CD14-positive monocyte (primary cell): Measurements from ENCODE around the gene ANTKMT. TPM values are rescaled to one million over a fixed set of nuclear protein-coding genes. Genes with fewer than 3 reads are reported as not detected.

ENCODE experiments used
- DNase-seq, 3 donors: peaks; one replicate each; pipeline ENCODE4 v3.0.0-alpha.2; 2011 to 2022
- H2AFZ ChIP-seq: 2 replicates; pipeline ENCODE4 v1.6.0; 2012; ENCODE audit warnings: mild to moderate bottlenecking, low read depth, low read length, inconsistent platforms; ENCODE audit not compliant: insufficient read depth, poor library complexity, severe bottlenecking
- H3K27ac ChIP-seq, 2 donors: 1 replicate in 1 of 2; 2 replicates in 1 of 2; pipeline ENCODE4 v1.5.1; 2012 to 2013; ENCODE audit warnings: low read length in 2 of 2, control low read depth in 1 of 2, inconsistent platforms in 1 of 2, low read depth in 1 of 2, mild to moderate bottlenecking in 1 of 2
- H3K27me3 ChIP-seq, 2 donors: one replicate each; pipeline versions ENCODE4 v1.6.0 to v1.6.1; 2011 to 2013; ENCODE audit warnings: low read length in 2 of 2; ENCODE audit not compliant: control insufficient read depth in 2 of 2, insufficient read depth in 2 of 2
- H3K36me3 ChIP-seq, 2 donors: replicated peaks in 1 of 2; 1 replicate in 1 of 2; 2 replicates in 1 of 2; pipeline versions ENCODE4 v1.5.1 to v1.6.1; 2012 to 2013; ENCODE audit warnings: low read length in 2 of 2, control low read depth in 1 of 2, inconsistent platforms in 1 of 2, mild to moderate bottlenecking in 1 of 2; ENCODE audit not compliant: insufficient read depth in 2 of 2, control insufficient read depth in 1 of 2
- H3K4me1 ChIP-seq, 2 donors: 1 replicate in 1 of 2; 2 replicates in 1 of 2; pipeline versions ENCODE4 v1.5.1 to v1.6.1; 2012 to 2013; ENCODE audit warnings: low read length in 2 of 2, control low read depth in 1 of 2, inconsistent platforms in 1 of 2, mild to moderate bottlenecking in 1 of 2, moderate library complexity in 1 of 2; ENCODE audit not compliant: insufficient read depth in 2 of 2, control insufficient read depth in 1 of 2
- H3K4me2 ChIP-seq: replicated peaks from 2 replicates; pipeline ENCODE3; 2012; ENCODE audit warnings: low read length, moderate library complexity, mild to moderate bottlenecking; ENCODE audit not compliant: poor library complexity, severe bottlenecking; ENCODE audit errors: extremely low read depth
- H3K4me3 ChIP-seq, 3 experiments: fragments of 200-600 bp in 1 of 3; sonication (generic) in 1 of 3; replicated peaks in 1 of 3; 1 replicate in 2 of 3; 2 replicates in 1 of 3; pipeline ENCODE4 v1.5.1; 2011 to 2013; ENCODE audit warnings: low read length in 3 of 3, mild to moderate bottlenecking in 3 of 3, control low read depth in 2 of 3, low read depth in 2 of 3, inconsistent platforms in 1 of 3, moderate library complexity in 1 of 3
- H3K79me2 ChIP-seq: 2 replicates; pipeline ENCODE4 v1.6.0; 2012; ENCODE audit warnings: mild to moderate bottlenecking, control low read depth, inconsistent platforms, low read length, moderate library complexity; ENCODE audit not compliant: insufficient read depth
- H3K9ac ChIP-seq: 2 replicates; pipeline ENCODE4 v1.6.0; 2017; ENCODE audit warnings: low read length, mild to moderate bottlenecking; ENCODE audit not compliant: insufficient read depth, poor library complexity, severe bottlenecking
- H3K9me3 ChIP-seq, 2 donors: replicated peaks in 1 of 2; 1 replicate in 1 of 2; 2 replicates in 1 of 2; pipeline versions ENCODE4 v1.5.1 to v1.6.1; 2012 to 2013; ENCODE audit warnings: low read length in 2 of 2, control low read depth in 1 of 2; ENCODE audit not compliant: control insufficient read depth in 1 of 2, insufficient read depth in 1 of 2
- H4K20me1 ChIP-seq: 2 replicates; pipeline ENCODE4 v1.6.0; 2012; ENCODE audit warnings: mild to moderate bottlenecking, low read length, control low read depth, moderate library complexity; ENCODE audit not compliant: insufficient read depth
- H3K27ac Mint-ChIP-seq, 7 donors: one replicate each; pipeline ENCODE4 v1.8.0; 2020; ENCODE audit warnings: mild to moderate bottlenecking in 7 of 7, mixed read lengths in 7 of 7, moderate library complexity in 6 of 7, inconsistent platforms in 2 of 7
- H3K27me3 Mint-ChIP-seq, 3 donors: one replicate each; pipeline ENCODE4 v1.8.0; 2021 to 2022; ENCODE audit warnings: low read depth in 3 of 3, mild to moderate bottlenecking in 3 of 3, mixed read lengths in 3 of 3, moderate library complexity in 3 of 3, inconsistent platforms in 1 of 3
- H3K36me3 Mint-ChIP-seq, 2 donors: one replicate each; pipeline ENCODE4 v1.8.0; 2020; ENCODE audit warnings: mixed read lengths in 2 of 2, inconsistent platforms in 1 of 2, mild to moderate bottlenecking in 1 of 2
- H3K4me1 Mint-ChIP-seq: one replicate; pipeline ENCODE4 v1.8.0; 2020; ENCODE audit warnings: mild to moderate bottlenecking, mixed read lengths
- H3K4me3 Mint-ChIP-seq, 2 donors: one replicate each; pipeline ENCODE4 v1.8.0; 2020; ENCODE audit warnings: mild to moderate bottlenecking in 2 of 2, mixed read lengths in 2 of 2, moderate library complexity in 1 of 2
- H3K9me3 Mint-ChIP-seq, 7 donors: one replicate each; pipeline ENCODE4 v1.8.0; 2020 to 2022; ENCODE audit warnings: mixed read lengths in 7 of 7, mild to moderate bottlenecking in 6 of 7, moderate library complexity in 6 of 7, inconsistent platforms in 2 of 7
- CTCF ChIP-seq: fragments of 200-600 bp; IDR thresholded peaks from one replicate; pipeline ENCODE4 v1.8.0; 2022; ENCODE audit warnings: antibody characterized with exemption, mild to moderate bottlenecking
- WGBS: methylation state at CpG from one replicate; pipeline ENCODE4 v1.1.5; 2013; ENCODE audit warnings: missing lambda C conversion rate; ENCODE audit not compliant: insufficient coverage; 5-methylcytosine and 5-hydroxymethylcytosine counted together
- intact Hi-C, 2 donors: fragments of 100-400 bp; cut with micrococcal nuclease; formaldehyde crosslinking; loops; one replicate each; pipeline versions ENCODE4 v1.15.0 to v1.15.1; 2023
- polyA plus RNA-seq, 3 donors: library from polyadenylated mRNA; depleted of rRNA in 1 of 3; unstranded in 2 of 3; stranded (reverse) in 1 of 3; fragments of 300-500 nt in 2 of 3; fragments of >200 nt in 1 of 3; fragmentation: Illumina TruSeq in 2 of 3; gene quantifications; 1 replicate in 2 of 3; 2 replicates in 1 of 3; pipeline ENCODE4 v1.2.3, GENCODE V29; 2012 to 2021

Gene ANTKMT
- polyA plus RNA-seq, 3 donors = 21.5 to 56.3 (median 34.4) TPM

DNA sequence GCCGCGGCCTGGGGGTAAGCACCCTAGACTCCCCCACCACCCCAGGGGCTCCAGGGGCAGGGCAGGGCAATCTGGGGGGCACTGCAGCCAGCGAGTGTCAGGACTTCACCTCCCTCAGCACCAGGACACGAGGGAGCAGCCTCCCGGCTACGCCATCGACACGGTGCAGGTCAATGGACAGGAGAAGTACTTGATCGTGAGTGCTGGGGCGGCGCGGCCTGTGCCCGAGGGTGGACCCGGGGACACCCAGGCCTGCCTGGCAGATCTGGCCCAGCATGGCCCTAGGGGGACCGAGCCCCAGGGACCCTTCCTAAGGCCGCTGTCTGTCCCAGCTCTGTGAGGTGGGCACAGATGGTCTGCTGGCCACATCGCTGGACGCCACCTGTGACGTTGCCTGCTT, 48.6 kb upstream of the ANTKMT start:
- peaks cover 3 to 27% of the 10 kb centered on the region in 2 donors for H3K27me3 ChIP-seq
- WGBS = over 99% methylated on average over 15 of the region's 19 CpGs
- H2AFZ ChIP-seq = no peak overlapping the region
- no peak overlapping the region for H3K4me3 Mint-ChIP-seq
- H3K4me3 ChIP-seq = no peak overlapping the region
- H3K4me1 Mint-ChIP-seq = peaks cover 17% of the 10 kb centered on the region
- H3K4me1 ChIP-seq = peaks cover 22 to 29% of the 10 kb centered on the region in 2 donors
- intact Hi-C loops = no loop called here
- TF ChIP-seq CTCF = no peak
- peaks cover 30 to 47% of the 10 kb centered on the region in 2 donors for H3K36me3 Mint-ChIP-seq
- no peak overlapping the region for H3K4me2 ChIP-seq
- H3K27me3 Mint-ChIP-seq = peaks cover 20 to 31% (median 23%) of the 10 kb centered on the region in 3 donors
- no peaks in the 10 kb centered on the region for H3K9me3 ChIP-seq
- no peak overlapping the region for H3K27ac Mint-ChIP-seq
- H3K36me3 ChIP-seq = peaks cover 48 to 50% of the 10 kb centered on the region in 2 donors
- peaks cover 60% of the 10 kb centered on the region for H4K20me1 ChIP-seq
- H3K9ac ChIP-seq = no peak overlapping the region
- peaks cover 0 to 5% (median 0%) of the 10 kb centered on the region in 7 donors for H3K9me3 Mint-ChIP-seq
- no peak overlapping the region for H3K27ac ChIP-seq
- peaks cover 20% of the 10 kb centered on the region for H3K79me2 ChIP-seq
- DNase-seq = no peak

DNA sequence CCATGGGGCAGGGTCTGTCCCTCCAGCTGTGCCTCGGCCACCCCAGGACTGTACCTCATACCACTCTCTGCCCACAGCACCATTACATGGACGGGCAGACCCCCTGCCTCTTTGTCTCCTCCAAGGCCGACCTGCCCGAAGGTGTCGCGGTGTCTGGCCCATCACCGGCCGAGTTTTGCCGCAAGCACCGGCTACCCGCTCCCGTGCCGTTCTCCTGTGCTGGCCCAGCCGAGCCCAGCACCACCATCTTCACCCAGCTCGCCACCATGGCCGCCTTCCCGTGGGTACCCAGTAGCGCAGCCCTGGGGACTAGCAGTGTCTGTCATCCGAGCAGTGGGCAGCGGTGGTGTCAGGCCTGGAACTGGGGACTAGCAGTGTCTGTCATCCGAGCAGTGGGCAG, 48.1 kb upstream of the ANTKMT start:
- H3K4me1 Mint-ChIP-seq = peaks cover 15% of the 10 kb centered on the region
- H3K79me2 ChIP-seq = peaks cover 20% of the 10 kb centered on the region
- H3K4me2 ChIP-seq = no peak overlapping the region
- H3K4me3 Mint-ChIP-seq = no peak overlapping the region
- intact Hi-C loops = no loop called here
- DNase-seq = no peak
- TF ChIP-seq CTCF = no peak
- no peak overlapping the region for H3K9ac ChIP-seq
- peaks cover 30 to 47% of the 10 kb centered on the region in 2 donors for H3K36me3 Mint-ChIP-seq
- H3K27me3 ChIP-seq = peaks cover 3 to 30% of the 10 kb centered on the region in 2 donors
- peaks cover 20 to 32% (median 23%) of the 10 kb centered on the region in 3 donors for H3K27me3 Mint-ChIP-seq
- H3K27ac Mint-ChIP-seq = no peak overlapping the region
- WGBS = 97% methylated on average over 21 of the region's 21 CpGs
- H3K9me3 Mint-ChIP-seq = peaks cover 0 to 5% (median 0%) of the 10 kb centered on the region in 7 donors
- H2AFZ ChIP-seq = no peak overlapping the region
- no peak overlapping the region for H3K27ac ChIP-seq
- no peaks in the 10 kb centered on the region for H3K9me3 ChIP-seq
- H3K4me1 ChIP-seq = peaks cover 18 to 25% of the 10 kb centered on the region in 2 donors
- peaks cover 48 to 50% of the 10 kb centered on the region in 2 donors for H3K36me3 ChIP-seq
- peaks cover 60% of the 10 kb centered on the region for H4K20me1 ChIP-seq
- H3K4me3 ChIP-seq = no peak overlapping the region
